ENCODE data around the gene RAD51.

The RAD51 gene

DNA sequence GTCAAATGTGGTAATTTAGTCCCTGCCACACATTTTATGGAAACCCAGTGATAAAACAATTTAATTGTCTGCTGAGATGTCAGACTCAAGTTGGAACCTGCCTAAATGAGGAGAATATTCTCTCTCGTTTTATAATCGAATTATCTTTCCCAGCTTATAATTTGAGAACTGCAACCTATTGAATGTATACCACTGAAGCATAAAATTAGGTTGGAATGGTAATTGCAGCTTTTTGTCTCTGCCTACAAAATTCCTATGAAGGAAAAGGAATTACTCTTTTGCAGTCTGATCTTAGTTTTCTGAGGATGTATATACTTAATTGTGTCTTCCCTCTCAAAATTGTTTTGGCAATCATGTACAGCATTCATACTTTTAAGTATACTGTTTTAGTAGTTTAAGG is 28.9 kb downstream of the RAD51 start:
- DNase-seq, result no peak

DNA sequence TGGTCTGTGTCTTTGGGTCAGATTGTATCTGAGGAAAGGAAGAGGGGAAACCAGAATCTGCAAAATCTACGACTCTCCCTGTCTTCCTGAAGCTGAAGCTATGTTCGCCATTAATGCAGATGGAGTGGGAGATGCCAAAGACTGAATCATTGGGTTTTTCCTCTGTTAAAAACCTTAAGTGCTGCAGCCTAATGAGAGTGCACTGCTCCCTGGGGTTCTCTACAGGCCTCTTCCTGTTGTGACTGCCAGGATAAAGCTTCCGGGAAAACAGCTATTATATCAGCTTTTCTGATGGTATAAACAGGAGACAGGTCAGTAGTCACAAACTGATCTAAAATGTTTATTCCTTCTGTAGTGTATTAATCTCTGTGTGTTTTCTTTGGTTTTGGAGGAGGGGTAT is 36.1 kb downstream of the RAD51 start:
- no peak for DNase-seq

DNA sequence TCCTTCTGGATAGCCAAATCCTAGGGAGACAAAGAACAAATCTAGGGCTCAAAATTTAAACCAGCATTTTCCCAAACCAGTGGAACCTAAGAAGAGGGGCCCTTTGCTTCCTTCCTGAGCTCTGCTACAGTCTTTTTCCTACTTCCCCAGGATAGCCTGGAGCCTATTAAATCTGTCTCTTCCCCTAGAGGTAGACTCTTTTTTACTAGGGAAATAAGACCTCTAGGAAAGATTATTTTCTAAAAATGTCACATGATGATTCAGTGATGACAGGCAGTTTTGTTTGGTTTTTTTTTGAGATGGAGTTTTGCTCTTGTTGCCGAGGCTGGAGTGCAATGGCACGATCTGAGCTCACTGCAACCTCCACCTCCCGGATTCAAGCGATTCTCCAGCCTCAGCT is 41.6 kb downstream of the RAD51 start:
- DNase-seq, result no peak

DNA sequence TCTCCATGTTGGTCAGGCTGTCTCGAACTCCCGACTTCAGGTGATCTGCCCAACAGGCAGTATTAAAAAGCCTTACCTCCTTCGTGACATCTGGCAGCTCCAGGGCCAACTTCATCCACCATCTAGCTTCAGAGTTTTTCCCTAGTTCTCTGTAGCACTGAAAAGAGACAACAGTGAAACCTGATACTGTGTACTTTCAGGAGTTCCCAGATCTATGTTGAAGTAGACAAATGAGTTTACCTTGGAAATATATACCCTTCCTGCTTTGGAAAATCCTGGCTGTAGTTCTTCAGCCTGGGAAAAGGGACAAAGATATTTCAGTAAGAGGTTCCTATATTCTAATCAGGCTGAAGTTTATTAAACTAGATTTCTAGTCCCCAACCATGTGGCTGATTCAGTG is 42.1 kb downstream of the RAD51 start:
- no peak for DNase-seq

DNA sequence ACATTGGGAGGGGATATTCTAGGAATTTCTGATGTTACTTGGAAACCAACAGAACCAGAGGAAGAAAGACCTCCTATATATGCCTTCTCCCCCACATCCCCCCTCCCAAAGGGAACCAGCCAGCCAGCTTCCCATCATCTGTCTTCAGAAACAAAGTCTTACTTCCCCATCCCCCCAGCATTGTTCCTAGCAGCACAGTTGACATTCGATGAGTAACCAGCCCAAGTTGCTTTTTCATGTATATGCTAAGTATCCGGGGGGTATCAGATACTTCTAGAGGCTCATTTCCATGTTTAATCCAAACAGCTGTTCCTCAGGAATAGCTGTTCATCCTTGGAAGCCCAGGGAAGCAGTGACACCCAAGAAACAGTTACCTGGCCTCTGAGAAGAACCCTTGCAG is 44.1 kb downstream of the RAD51 start:
- DNase-seq, result no peak

DNA sequence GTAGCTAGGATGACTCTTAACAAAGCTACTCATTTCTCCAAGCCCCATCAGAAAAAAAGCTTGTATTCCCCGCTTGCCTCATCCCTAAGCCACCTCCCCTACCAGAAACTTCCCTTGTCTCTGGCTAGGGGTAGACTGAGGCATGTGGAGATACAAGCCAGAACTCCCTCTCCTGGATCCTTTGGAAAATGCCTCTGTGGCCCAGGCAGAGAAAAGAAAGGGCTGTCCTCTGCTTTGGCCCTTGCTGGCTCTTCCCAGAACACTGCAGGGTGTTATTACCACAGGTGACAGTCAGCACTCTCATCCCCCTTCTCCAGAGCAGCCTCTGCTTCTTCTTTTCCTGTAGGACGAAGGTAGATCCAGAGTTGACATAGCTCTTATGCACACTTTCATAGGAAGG is 44.9 kb downstream of the RAD51 start:
- DNase-seq, result no peak

DNA sequence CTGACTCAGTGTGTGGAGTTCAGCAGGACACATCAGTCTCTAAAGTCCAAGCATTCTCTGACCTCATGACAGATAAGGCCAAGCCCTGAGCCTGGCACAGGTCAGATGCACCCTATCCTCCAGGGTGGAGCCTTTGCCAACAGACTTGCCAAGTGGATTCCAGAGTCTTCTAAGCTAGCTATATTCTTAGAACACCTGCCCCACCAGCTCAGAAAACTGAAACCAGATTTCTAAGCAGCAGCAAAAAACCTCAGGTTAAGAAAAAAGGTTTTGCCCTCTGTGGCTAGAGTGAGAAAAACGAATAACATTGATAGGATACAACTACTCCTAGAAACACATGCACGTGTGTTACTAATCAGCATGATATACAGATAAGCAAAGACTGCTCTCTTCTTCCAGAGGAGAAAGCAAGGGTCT is 48.5 kb downstream of the RAD51 start:
- DNase-seq, result no peak

DNA sequence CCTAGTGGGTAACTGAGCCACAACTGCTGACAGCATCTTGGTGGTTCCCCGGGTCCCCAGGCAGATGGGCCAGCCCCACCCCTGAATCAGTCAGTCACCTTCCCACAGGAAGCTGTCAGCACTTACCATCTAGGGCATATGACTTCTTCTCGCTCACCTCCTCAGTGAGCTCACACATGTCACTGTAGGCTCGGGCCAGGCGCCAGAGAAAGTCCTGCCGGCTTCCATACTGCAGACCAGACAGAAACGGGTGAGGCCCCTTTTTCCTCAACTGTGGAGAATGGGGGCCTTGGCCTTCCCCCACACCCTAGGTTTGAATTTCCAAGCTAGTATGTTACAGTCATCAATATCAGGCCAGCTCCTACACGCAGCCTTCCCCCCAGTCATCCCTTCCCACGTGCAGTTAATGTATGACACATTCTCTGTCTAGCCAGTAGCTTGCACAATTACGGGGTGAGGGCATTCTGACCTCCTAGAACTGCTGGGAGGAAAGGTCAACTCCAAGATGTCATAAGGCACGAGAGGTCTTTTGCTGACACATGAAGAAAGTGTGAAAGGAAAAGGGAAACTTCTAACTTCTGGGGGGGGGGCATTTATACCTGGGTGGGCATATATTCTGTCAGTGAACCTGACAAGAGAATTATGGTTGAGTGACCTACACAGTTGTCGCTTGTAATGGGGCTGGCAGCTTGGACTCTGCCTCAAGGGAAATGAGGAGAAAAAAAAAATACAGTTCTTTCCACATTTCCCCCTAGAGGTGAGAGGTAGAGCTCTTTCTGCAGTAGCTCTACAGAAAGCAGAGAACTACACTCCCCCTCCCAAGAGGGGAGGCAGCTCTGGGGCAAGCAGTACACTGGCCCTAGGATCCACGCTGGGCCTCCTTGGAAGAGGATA is 49.2 kb downstream of the RAD51 start:
- peak; percentile 64 for DNase-seq

DNA sequence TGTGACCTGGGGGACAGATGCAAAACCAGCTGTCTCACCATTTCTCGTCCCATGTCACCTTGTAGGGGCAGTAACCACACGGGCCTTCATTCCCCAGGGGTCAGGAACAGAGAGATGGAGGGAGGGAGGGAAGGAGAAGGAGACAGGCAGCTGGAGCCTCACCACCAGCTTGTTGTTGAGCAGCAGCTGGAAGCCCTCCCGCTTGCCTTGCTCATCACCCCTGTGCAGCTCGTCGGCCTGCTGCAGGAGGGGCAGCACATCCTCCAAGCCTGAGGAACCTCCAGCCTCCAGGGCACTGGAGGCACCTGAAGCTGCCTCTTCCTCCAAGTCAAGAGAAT is 49.8 kb downstream of the RAD51 start:
- DNase-seq, result no peak

DNA sequence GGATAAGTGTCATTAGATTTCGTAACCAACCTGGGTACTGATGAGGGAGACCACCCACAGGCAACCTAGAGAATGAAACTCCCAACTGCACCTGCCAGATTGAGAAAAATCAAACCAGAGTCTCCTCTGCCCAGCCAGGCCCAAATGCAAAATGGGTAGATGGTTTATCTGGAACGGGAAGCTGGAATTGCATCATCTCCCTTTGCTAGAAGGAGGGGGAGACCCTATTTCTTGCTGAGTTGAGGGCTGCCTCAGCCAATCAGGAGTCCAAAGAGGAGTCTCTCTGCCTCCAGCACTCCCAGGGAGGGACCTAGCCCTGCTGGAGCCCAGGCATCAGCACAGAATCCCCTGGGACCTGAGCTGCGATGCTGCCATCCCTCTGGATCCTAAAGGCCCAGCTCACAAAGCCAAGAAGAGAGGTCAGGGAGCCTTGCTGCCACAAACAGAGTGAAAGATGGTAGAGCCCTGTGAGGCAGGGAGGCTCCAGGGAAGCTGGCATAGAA is 52.0 kb downstream of the RAD51 start:
- DNase-seq, result no peak

DNA sequence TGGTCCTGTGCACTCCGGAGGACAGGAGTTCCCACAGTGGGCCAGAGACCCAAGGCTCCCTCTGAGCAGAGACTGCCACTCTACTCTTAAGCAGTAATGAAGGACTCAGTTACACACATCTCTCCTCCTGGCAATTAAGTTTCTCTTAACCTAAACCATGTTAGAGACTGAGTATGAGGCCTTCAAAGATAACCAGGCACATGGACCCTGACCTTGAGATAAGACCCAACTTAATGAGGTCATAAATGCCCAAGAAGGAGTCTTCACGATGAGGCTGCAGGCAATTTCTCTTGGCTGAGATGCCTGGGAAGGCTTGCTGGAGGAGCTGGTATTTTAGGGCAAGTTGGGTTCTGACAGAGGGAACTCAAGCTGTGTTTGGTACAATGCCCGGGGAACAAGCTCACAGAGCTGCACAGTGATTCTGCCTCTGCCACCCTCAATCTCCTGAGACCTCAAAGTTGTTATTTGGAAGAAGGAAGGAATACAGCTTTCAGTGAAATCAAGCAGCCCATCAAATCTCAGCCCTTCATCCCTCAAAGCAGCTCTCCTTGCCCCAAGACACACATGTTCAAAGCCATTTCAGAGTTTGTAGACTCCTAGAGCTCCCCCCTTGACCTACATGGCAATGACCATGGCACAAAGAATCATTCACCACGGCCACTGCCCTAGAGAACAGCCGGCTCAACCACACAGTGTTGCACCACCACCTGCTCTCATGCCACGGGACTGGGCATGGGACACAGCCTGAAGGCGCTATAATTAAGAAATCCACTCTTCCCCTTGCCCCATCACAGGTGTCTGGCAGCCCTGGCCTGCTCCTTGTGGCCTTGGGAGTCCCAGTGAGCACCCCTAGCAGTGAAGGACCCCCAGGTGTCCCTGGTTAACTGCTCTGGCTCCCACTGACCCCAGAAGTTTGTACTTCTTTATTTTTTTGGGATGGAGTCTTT is 53.0 kb downstream of the RAD51 start:
- DNase-seq, result no peak

DNA sequence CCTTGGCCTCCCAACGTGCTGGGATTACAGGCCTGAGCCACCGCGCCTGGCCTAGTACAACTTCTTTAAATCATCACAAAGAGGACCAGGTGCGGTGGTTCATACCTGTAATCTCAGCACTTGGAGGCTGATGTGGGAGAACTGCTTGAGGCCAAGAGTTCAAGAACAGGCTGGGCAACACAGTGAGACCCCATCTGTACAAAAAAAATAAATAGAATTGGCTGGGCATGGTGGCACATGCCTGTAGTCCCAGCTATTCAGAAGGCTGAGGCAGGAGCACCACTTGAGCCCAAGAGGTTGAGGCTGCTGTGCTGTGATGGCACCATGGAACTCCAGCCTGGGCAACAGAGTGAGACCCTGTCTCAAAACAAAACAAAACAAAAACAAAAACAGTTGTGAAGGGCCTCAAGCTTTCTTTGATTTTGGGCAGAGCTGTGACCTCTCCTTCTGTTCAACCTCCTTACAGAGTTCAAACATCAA is 54.2 kb downstream of the RAD51 start:
- no peak for DNase-seq

DNA sequence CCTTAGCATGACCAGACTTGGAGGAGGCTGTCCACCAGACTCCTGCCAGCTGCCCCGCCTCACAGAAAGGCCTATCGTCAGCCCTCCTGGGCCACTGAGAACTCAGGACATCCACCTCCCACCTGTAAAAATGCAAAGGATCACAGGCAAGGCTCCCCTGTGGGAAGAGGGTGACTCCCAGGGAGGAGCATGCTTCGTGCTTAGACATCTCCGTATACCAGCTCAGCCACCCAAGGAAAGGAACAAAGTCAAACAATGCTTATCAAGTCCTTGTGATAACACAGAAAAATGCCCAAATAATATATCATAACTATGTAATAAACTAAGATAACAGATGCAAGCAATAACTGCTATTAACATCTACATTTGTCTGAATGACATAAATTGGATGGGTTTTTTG is 55.9 kb downstream of the RAD51 start:
- no peak for DNase-seq

DNA sequence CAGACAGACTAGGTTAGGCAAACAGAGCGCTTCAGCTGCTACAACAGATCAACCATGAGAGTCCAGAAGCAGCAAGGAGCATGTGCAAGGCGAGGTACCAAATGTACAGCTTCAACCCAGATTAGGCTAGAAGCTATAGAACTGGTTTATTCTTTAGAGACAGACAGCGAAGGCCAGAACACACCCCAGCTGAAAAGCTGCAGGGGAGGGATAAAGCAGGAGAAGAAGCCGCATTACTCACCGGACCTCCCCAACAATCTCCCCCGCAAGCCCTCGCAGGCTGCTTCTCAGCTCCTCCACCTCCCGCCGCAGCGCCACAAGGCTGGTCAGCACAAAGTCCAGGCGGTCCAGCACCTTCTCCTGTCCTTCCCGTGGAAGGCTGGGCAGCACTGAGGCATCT is 56.8 kb downstream of the RAD51 start:
- DNase-seq, result no peak

DNA sequence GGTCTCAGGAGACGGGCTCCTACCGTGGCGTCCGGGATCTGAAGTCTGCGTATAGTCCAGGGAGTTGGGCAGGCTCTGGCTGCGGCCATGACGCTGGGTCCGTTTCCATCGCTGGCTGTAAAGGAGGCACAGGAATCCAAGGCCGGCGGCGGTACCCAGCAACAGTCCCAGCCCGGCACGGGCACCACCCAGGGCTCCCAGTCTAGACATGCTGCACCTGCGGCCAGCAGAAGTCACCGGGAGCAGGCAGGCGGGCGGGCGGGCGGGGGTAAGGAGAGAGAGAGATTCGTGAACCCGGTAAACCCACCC is 59.6 kb downstream of the RAD51 start:
- DNase-seq, result peak; percentile 17

DNA sequence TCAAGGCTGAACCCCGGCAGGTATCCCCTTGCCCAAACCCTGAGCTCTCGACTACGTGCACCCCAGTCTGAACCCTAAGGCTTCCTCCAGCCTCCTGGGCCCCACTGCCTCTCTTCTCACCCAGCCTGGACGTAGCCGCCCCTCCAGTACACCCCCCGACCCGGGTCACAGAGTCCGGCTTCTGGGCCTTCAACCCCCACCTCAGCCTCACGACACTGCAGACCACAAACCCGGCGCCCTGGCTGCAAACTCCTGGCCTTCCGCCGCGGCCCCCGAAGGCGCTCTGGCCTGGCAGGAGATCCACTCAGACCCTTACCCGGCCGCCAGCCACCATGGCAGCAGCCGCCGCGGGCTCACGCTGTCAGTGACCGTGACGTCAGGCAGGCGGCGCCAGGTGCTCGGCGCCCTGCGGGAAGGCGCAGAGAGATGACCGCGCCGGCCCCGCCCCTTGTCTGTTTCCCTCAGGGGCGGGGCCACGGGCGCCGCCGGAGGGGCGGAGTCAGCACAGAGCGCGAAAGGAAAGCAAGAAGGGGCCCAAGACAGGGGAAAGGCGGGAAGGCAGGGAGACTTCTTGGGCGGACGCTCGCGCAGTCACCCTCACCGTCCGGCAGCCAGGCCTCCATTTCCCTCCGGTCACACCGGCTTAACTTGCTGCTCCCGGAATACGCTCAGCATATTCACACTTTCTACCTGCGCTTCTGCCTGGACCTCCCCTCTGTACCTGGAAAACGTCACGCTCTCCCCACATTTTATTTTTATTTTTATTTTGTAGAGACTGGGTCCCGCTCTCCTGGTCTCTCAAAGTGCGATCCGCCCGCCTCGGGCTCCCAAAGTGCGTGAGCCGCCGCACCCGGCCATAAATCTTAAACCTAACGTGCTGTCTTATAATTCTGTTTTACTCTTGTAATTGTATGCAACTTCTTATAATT is 60.2 kb downstream of the RAD51 start, which contains the start of gene RMDN3:
TSS of gene RMDN3 (minus strand) at position 372 of the 929 bp plus-strand sequence. CDS start 471 bp downstream, outside the sequence.
- peak; percentile 90 for DNase-seq

DNA sequence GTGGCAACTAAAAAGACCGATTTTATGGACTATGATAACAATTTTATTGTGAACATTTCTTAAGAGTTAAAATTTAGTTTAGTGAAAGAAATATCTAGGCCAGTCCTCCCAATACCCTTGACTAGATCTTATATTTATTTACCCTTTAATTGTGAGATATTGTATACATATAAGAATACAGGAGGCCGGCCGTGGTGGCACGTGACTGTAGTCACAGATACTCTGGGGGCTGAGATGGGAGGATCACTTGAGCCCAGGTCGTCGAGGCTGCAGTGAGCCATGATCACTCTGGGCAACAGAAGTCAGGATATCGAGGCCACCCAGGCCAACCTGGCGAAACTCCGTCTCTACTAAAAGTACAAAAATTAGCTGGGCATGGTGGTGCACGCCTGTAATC is 60.8 kb downstream of the RAD51 start:
- DNase-seq, result no peak

DNA sequence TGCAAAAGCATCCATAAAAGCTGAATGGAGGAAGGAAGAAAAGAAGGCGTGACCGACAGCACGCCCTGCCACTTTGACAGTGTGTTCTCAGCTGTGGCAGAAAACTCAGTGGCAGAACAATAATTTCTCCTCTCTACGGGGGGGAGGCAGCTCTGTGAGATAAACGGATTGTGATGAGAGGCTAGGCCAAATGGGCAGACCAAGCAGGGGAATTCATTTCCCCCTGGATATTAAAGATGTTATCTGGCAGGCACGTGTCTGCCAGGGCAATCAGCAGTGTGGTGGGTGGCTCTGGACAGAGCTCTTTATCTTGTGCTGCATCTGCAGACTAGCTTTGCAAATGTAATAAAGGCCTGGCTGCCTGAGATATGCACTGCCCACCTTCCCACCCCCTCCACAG is 62.0 kb downstream of the RAD51 start:
- DNase-seq, result no peak

DNA sequence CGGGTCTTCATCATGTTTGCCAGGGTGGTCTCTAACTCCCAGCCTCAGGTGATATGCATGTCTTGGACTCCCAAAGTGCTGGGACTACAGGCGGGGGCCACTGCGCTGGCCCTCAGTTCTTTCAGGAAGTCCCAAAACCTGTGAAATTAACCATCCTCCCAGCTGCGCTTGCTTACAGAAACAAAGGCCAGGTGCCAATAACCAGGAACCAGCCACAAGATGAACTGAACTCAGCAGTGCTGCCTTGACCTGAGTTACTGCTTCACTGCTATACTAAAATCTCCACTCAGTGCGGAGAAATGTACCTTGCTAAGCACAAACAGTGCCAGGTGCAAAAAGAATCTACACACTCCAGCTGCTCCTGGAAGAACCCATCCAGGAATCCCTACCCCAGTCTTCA is 65.0 kb downstream of the RAD51 start:
- no peak for DNase-seq

DNA sequence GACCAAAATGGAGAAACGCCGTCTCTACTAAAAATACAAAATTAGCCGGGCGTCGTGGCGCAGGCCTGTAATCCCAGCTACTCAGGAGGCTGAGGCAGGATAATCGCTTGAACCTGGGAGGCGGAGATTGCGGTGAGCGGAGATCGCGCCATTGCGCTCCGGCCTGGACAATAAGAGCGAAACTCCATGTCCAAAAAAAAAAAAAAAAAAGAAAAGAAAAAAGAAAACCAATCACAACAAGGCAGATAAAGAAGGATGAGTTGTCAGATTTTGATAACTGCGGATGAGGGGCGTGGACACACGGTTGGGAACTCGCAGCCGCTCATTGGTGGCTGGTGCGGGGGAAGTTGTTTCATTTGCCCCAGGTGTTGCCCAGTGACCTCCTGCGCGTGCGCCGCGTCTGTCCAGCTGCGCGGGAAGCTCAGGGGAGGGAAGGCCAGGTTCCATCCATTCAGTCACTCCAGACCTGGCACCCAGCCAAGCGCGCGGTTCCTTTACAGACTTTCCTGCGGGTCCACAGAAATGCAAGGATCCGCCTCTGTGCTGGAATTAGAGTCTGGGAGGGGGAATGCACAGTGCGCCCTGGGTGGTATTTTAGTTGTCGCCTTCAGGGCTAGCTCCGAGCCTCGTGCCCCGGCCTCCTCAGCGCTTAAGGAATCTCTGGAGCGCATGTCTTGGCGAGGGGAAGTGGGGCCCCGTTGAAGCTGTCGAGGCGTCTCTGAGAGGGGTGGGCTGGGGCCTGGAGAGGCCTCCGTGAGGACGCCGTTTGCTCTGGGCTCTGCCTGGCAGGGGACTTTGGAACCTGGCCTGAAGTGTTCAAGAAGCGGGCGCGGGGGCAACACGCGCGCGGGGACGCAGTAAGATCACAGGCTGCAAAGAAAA is 68.2 kb downstream of the RAD51 start:
- DNase-seq, result peak; percentile 18

DNA sequence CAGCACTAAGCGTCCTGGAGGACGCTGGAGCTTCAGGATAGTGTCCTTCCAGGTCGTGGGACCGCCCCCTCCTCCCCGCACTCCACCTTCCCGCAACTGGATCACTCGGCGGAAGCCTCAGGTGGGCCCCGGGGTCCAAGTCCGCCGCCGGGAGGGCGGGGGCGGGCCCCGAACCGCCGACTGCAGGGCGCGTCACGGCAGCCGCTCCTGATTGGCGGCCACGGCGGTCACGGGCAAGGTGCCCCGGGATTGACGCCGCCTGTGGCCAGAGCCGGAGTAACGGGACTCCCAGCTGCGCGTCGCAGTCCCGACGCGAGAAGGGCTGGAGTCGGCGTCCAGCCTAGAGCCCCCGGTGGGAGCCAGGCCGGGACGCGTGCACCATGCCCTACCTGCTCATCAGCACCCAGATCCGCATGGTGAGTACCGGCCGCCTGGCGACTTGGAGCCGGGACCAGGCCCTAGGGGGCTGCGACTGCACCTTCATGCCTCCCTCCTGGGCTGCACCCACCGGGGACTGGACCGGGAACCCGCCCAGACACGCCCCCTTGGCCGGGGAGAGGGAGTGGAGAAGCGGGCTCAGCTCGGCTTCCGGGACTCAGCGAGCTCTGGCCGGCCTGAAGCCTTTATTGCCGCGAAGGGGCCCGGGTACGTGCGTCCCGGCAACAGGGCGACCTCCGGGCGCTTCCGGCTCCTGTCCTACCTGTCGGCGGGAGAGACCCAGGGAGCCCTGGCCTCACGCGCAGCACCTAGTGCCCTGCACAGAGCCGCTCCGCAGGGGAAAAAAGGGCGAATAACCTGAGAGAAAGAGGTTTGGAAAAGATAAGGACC is 69.0 kb downstream of the RAD51 start, which contains the start of gene GCHFR:
TSS of gene GCHFR (plus strand) at position 268 of the 828 bp plus-strand sequence. CDS start at position 381, 113 bp downstream.
- peak; percentile 55 for DNase-seq
